Measurements from ENCODE around the gene XCL1. TPM values are rescaled to one million over a fixed set of nuclear protein-coding genes. Genes with fewer than 3 reads are reported as not detected.
A peak's percentile ranks its signal among the peaks of the same experiment; 100 is the strongest.

Gene XCL1
- total RNA-seq, 1 donor from 2014 or later = not detected

DNA sequence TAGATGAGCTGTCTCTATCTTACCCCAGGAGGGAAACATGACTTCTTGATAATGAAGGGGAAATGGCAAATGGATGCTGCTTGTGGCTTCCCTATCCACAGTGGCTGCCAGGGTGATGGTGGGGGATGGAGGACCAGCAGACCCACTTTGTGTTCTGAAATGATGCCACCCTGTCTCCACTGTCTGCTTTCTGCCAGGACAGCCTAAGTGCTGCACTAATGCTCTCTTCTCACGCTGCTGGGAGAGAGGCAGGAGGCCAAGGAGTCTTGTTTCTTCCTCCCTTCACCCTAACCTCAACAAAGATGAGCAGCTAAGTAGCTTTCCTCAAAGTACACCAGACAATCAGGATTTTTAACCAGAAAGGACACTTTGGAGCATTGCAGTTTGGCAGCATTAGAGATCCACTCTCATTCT is 36.6 kb downstream of the XCL1 start:
- Mint-ChIP-seq H3K9me3 (no peaks in the 10 kb centered on the region), H3K4me1 (ENCODE audit: unreplicated experiment) (peaks cover 52% of the 10 kb centered on the region), H3K27me3 (no peaks in the 10 kb centered on the region), H3K4me3 (peak overlapping the region; percentile 37), H3K36me3 (no peaks in the 10 kb centered on the region), H3K27ac (peak overlapping the region; percentile 59)
- DNase-seq (ENCODE audit: extremely low spot score, unreplicated experiment) = no peak
- TF ChIP-seq CTCF (conservative IDR thresholded peaks at IDR 0.05) = no peak

DNA sequence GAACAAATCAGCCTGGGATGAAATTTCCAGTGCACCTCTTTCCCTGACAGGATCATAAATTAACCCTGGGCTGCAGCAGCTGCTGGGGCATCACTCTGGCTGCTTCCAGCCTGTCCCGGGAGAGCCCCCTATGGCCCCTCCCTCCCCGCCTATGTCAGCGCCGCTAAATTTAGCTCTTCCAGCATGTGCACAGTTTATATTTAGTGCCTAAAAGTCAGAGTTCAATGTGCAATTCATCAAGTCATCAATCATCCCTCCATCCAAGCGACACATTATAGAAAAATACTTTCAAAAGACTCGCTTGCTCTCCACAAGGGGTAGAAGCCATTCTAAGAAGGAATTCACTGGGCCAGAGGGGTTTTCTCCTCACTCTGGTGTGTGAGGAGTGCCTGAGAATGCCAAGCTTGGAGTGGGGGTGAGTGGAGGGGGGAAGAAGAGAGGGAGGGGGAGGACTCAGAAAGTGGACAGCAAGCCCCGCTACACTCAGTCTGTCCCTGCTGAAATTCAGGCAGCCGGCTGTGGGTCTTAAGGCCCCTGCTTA is 37.4 kb downstream of the XCL1 start:
- peaks cover 49% of the 10 kb centered on the region for H3K4me1 Mint-ChIP-seq (ENCODE audit: unreplicated experiment)
- no peak for DNase-seq (ENCODE audit: extremely low spot score, unreplicated experiment)
- H3K9me3 Mint-ChIP-seq = no peaks in the 10 kb centered on the region
- H3K27ac Mint-ChIP-seq = peak overlapping the region; percentile 59
- H3K27me3 Mint-ChIP-seq = no peaks in the 10 kb centered on the region
- TF ChIP-seq CTCF (conservative IDR thresholded peaks at IDR 0.05) = peak; percentile 42
- peak overlapping the region; percentile 37 for H3K4me3 Mint-ChIP-seq
- H3K36me3 Mint-ChIP-seq = no peaks in the 10 kb centered on the region

GRCh38 chr1:168614235-168614634 is 37.8 kb downstream of the XCL1 start:
- no peaks in the 10 kb centered on the region for H3K9me3 Mint-ChIP-seq
- no peak for DNase-seq (ENCODE audit: extremely low spot score, unreplicated experiment)
- H3K27me3 Mint-ChIP-seq = no peaks in the 10 kb centered on the region
- H3K4me3 Mint-ChIP-seq = peak overlapping the region; percentile 37
- peaks cover 45% of the 10 kb centered on the region for H3K4me1 Mint-ChIP-seq (ENCODE audit: unreplicated experiment)
- no peaks in the 10 kb centered on the region for H3K36me3 Mint-ChIP-seq
- TF ChIP-seq CTCF (conservative IDR thresholded peaks at IDR 0.05) = no peak
- no peak overlapping the region for H3K27ac Mint-ChIP-seq

GRCh38 chr1:168615965-168616364 is 39.6 kb downstream of the XCL1 start:
- H3K27ac Mint-ChIP-seq = no peak overlapping the region

GRCh38 chr1:168617974-168618750 is 41.8 kb downstream of the XCL1 start:
- no peak for DNase-seq (ENCODE audit: extremely low spot score, unreplicated experiment)
- Mint-ChIP-seq H3K9me3 (no peaks in the 10 kb centered on the region), H3K36me3 (no peaks in the 10 kb centered on the region), H3K27me3 (no peaks in the 10 kb centered on the region), H3K4me1 (ENCODE audit: unreplicated experiment) (peaks cover 20% of the 10 kb centered on the region), H3K27ac (no peak overlapping the region), H3K4me3 (no peak overlapping the region)
- no peak for TF ChIP-seq CTCF (conservative IDR thresholded peaks at IDR 0.05)

More at GRCh38 chr1:168615965-168616364, 39.6 kb downstream of the XCL1 start:
- no peak overlapping the region for H3K4me3 Mint-ChIP-seq
- DNase-seq (ENCODE audit: extremely low spot score, unreplicated experiment) = no peak
- no peaks in the 10 kb centered on the region for H3K27me3 Mint-ChIP-seq
- TF ChIP-seq CTCF (conservative IDR thresholded peaks at IDR 0.05) = no peak
- no peaks in the 10 kb centered on the region for H3K9me3 Mint-ChIP-seq
- H3K4me1 Mint-ChIP-seq (ENCODE audit: unreplicated experiment) = peaks cover 36% of the 10 kb centered on the region
- H3K36me3 Mint-ChIP-seq = no peaks in the 10 kb centered on the region

Data from type B pancreatic cell (in vitro differentiated cells).